ENCODE data around the gene TULP1. TPM values are rescaled to one million over a fixed set of nuclear protein-coding genes. Genes with fewer than 3 reads are reported as not detected.
"Not testable (repeated sequence)": the region's sequence is repeated elsewhere in the genome, so short reads cannot be mapped to it uniquely, and the experiment has no call there.

Gene TULP1
- total and polyA plus RNA-seq, 4 donors: 0.89 to 2.0 (median 1.5) TPM

DNA sequence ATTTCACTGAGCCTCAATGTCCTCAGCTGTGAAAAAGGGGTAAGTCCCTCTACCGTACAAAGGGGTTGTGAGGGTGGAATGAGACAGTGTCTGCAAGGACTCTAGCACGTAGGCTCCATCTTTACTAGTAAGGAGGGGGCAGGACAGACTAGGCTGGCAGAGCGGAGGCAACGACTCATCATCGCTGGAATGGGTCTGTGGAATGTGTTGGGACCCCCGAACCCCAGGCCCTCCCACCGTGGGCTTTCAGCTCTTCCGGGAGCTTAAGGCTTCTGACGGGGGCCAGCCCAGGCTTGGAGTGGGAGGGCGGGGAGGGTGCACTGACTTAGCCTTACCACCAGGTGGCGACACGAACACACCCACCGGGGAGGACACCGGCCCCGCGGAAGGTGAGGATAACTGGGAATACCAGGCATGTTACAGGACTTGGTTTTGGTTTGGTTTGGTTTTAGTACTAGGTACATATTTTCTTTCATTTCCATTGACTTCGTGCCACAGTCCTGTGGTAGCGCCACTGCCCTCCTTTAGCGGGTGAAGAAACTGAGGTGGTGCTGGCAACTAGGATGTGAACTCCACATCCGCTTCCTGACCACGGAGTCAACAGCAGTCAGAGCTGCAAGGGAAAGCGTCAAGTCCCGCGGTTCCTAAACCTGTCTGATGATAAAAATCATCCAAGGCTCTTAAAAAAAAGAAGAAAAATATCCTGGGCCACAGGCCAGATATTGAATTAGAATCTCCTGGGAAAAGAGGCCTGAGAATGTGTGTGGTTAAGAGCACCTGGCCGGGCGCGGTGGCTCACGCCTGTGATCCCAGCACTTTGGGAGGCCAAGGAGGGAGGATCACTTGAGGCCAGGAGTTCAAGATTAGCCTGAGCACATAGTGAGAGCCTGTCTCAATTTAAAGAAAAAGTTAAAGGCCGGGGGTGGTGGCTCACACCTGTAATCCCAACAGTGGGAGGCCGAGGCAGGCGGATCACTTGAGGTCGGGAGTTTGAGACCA lies 10.3 kb upstream of the TULP1 start:
- Histone ChIP-seq H3K4me3 (ENCODE audit: low read depth, low read length) (no peak overlapping the region), H3K36me3 (ENCODE audit: control insufficient read depth, insufficient read depth, low read length) (no peaks in the 10 kb centered on the region), H3K27ac (ENCODE audit: low read depth, low read length) (no peak overlapping the region), H3K9me3 (ENCODE audit: control insufficient read depth, insufficient read depth, low read length) (no peaks in the 10 kb centered on the region), H3K4me1 (ENCODE audit: control insufficient read depth, insufficient read depth, low read length) (peaks cover 7% of the 10 kb centered on the region), H3K27me3 (ENCODE audit: control insufficient read depth, insufficient read depth, low read length) (no peaks in the 10 kb centered on the region)
- 37% methylated on average over 21 of the region's 32 CpGs for whole genome bisulfite sequencing (ENCODE audit: insufficient coverage)
- DNase-seq (ENCODE audit: low read depth in 4 of 6, low spot score in 6 of 6): peak in 4 of 6 donors; percentile 15 to 78 (median 46)

DNA sequence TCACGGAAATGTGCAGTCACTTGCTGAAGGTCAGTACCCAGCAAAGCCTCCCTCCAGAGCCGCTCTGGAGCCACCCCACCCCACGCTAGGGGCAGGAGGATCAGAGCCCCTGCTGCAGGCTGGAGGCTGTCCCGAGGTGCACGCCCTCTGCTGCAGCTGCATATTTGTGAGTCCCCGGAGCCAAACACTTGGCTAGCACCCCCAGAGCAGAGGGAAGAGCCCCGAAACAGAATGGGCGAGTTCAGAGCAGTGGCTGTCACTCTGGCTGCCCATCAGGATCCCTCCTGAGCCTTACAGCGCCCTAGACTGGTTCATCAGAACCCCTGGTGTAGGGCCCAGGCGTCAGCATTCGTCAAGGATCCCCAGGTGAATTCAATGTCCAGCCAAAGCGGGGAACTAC lies 9.5 kb upstream of the TULP1 start:
- H3K4me3 ChIP-seq (ENCODE audit: low read depth, low read length): no peak overlapping the region
- no peaks in the 10 kb centered on the region for H3K27me3 ChIP-seq (ENCODE audit: control insufficient read depth, insufficient read depth, low read length)
- 71% methylated on average over 10 of the region's 12 CpGs for WGBS (ENCODE audit: insufficient coverage)
- H3K4me1 ChIP-seq (ENCODE audit: control insufficient read depth, insufficient read depth, low read length): peaks cover 7% of the 10 kb centered on the region
- H3K36me3 ChIP-seq (ENCODE audit: control insufficient read depth, insufficient read depth, low read length): no peaks in the 10 kb centered on the region
- H3K27ac ChIP-seq (ENCODE audit: low read depth, low read length): no peak overlapping the region
- H3K9me3 ChIP-seq (ENCODE audit: control insufficient read depth, insufficient read depth, low read length): no peaks in the 10 kb centered on the region
- no peak for DNase-seq (ENCODE audit: low read depth in 4 of 6, low spot score in 6 of 6)

GRCh38 chr6:35521235-35521634 lies 8.5 kb upstream of the TULP1 start:
- no peak for DNase-seq (ENCODE audit: low read depth in 4 of 6, low spot score in 6 of 6)
- WGBS (ENCODE audit: insufficient coverage): 51% methylated on average over 3 of the region's 4 CpGs

DNA sequence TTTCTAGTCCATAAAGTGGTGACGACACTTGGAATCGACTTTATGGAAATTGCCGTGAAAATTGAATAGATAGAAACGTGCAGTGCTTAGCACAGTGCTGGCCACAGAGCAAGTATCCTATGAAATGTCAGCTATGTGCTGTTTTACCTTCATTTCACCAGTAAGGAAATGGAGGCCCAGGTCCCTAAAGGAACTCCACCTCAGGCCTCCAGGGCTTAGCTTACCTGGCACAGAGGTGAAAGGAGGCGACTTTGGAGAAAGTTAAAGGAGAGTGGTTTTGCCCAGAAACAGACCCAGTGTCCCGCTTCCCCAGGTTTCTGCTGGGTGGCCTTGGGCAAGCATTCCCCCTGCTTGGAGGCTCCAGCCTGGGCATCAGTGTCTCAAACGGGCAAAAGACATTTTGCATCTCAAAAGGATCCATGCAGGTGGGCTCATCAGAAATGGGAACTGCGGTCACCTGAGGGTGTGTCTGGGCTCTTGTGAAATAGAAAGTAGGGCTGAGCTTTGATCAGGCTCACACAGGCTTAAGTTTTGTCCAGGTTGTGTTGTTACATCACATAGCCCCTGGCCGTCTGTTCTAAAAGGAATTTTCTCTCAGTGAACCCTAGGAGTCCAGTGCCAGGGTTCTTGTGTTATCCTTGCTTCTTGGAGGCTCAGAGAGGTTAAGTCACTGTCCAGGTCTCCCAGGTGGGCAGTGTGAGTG lies 6.8 kb upstream of the TULP1 start:
- Histone ChIP-seq H3K27ac (ENCODE audit: low read depth, low read length) (no peak overlapping the region), H3K9me3 (ENCODE audit: control insufficient read depth, insufficient read depth, low read length) (no peaks in the 10 kb centered on the region), H3K4me3 (ENCODE audit: low read depth, low read length) (no peak overlapping the region), H3K4me1 (ENCODE audit: control insufficient read depth, insufficient read depth, low read length) (peaks cover 7% of the 10 kb centered on the region), H3K36me3 (ENCODE audit: control insufficient read depth, insufficient read depth, low read length) (no peaks in the 10 kb centered on the region), H3K27me3 (ENCODE audit: control insufficient read depth, insufficient read depth, low read length) (no peaks in the 10 kb centered on the region)
- WGBS (ENCODE audit: insufficient coverage): 75% methylated on average over 6 of the region's 9 CpGs
- no peak for DNase-seq (ENCODE audit: low read depth in 4 of 6, low spot score in 6 of 6)

More at GRCh38 chr6:35521235-35521634, 8.5 kb upstream of the TULP1 start:
- Histone ChIP-seq H3K4me3 (ENCODE audit: low read depth, low read length) (no peak overlapping the region), H3K4me1 (ENCODE audit: control insufficient read depth, insufficient read depth, low read length) (peaks cover 7% of the 10 kb centered on the region), H3K27ac (ENCODE audit: low read depth, low read length) (no peak overlapping the region), H3K27me3 (ENCODE audit: control insufficient read depth, insufficient read depth, low read length) (no peaks in the 10 kb centered on the region), H3K9me3 (ENCODE audit: control insufficient read depth, insufficient read depth, low read length) (no peaks in the 10 kb centered on the region), H3K36me3 (ENCODE audit: control insufficient read depth, insufficient read depth, low read length) (no peaks in the 10 kb centered on the region)

DNA sequence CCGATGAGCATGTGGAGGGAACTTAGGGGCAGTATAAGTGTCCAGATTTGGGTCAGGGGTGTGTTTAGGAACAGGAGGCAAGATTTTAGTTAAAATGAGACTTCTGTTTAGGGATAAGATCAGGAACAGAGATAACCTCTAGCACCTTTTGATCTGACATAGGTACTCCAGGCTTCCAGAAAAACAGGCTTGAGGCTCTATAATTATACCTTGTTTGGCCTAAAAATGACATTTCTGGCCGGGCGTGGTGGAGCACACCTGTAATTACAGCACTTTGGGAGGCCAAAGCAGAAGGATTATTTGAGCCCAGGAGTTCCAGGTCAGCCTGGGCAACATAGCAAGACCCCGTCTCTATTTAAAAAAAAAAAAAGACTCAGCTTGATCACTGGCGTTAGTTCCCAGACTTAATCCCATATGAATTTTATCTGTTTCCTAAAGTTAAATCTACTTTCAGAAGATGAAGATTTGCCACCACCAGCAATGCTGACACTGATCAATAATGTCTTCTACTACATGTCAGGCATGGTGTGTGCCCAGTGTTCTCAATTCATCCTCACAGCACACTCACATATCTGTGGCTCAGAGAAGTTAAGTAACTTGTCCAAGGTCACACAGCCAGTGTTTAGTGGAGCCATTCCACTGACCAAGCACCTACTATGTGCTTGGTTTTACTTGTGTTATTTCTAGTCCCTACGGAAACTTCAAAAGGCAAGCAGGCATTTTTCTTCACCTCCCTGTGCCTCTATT lies 6.0 kb upstream of the TULP1 start:
- Histone ChIP-seq H3K4me1 (ENCODE audit: control insufficient read depth, insufficient read depth, low read length) (peaks cover 7% of the 10 kb centered on the region), H3K9me3 (ENCODE audit: control insufficient read depth, insufficient read depth, low read length) (no peaks in the 10 kb centered on the region), H3K36me3 (ENCODE audit: control insufficient read depth, insufficient read depth, low read length) (no peaks in the 10 kb centered on the region), H3K4me3 (ENCODE audit: low read depth, low read length) (no peak overlapping the region), H3K27ac (ENCODE audit: low read depth, low read length) (no peak overlapping the region), H3K27me3 (ENCODE audit: control insufficient read depth, insufficient read depth, low read length) (no peaks in the 10 kb centered on the region)
- WGBS (ENCODE audit: insufficient coverage): 98% methylated on average over 4 of the region's 6 CpGs
- DNase-seq (ENCODE audit: low read depth in 4 of 6, low spot score in 6 of 6): no peak

- not testable (repeated sequence) for H3K4me3 ChIP-seq (ENCODE audit: low read depth, low read length); H3K4me1 ChIP-seq (ENCODE audit: control insufficient read depth, insufficient read depth, low read length); H3K9me3 ChIP-seq (ENCODE audit: control insufficient read depth, insufficient read depth, low read length); H3K27ac ChIP-seq (ENCODE audit: low read depth, low read length); H3K27me3 ChIP-seq (ENCODE audit: control insufficient read depth, insufficient read depth, low read length); H3K36me3 ChIP-seq (ENCODE audit: control insufficient read depth, insufficient read depth, low read length); DNase-seq (ENCODE audit: low read depth in 4 of 6, low spot score in 6 of 6)
- 100% methylated on average over 3 of the region's 7 CpGs for WGBS (ENCODE audit: insufficient coverage)
Observed at GRCh38 chr6:35517978-35518377, 5.3 kb upstream of the TULP1 start.

DNA sequence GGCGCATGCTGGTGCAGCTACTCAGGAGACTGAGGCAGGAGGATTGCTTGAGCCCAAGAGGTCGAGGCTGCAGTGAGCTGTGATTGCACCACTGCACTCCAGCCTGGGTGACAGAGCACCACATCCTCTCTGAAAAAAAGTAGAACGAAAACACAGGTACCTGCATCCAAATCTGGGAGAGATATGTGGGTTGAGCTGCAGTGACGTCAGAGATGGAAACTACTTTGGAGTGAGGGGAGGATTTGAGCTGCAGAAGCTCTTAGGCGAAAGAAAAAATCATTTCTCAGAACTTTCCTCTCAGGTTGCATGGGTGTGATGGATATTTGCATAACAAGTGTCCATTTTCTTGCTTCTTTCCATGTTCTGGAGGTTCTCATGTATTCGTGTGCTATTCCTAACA lies 4.0 kb upstream of the TULP1 start:
- peaks cover 5% of the 10 kb centered on the region for H3K4me1 ChIP-seq (ENCODE audit: control insufficient read depth, insufficient read depth, low read length)
- H3K27ac ChIP-seq (ENCODE audit: low read depth, low read length): no peak overlapping the region
- H3K27me3 ChIP-seq (ENCODE audit: control insufficient read depth, insufficient read depth, low read length): peaks cover 6% of the 10 kb centered on the region
- H3K36me3 ChIP-seq (ENCODE audit: control insufficient read depth, insufficient read depth, low read length): no peaks in the 10 kb centered on the region
- no peak for DNase-seq (ENCODE audit: low read depth in 4 of 6, low spot score in 6 of 6)
- no peak overlapping the region for H3K4me3 ChIP-seq (ENCODE audit: low read depth, low read length)
- 89% methylated on average over 3 of the region's 6 CpGs for WGBS (ENCODE audit: insufficient coverage)
- no peaks in the 10 kb centered on the region for H3K9me3 ChIP-seq (ENCODE audit: control insufficient read depth, insufficient read depth, low read length)

DNA sequence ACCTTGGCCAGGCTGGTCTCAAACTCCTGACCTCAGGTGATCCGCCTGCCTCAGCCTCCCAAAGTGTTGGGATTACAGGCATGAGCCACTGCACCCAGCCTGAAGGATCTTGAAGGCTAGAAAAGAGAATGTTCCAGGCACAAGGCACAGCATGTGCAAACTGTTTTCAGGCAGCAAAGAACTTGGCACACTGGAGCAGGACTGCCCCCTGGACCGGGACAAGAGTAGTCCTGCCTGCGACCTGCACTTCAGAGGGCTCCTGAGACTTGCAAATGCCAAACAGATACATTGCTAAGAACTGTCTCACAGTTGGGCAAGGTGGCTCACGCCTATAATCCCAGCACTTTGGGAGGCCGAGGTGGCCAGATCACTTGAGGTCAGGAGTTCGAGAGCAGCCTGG lies 3.2 kb upstream of the TULP1 start:
- not testable (repeated sequence) for H3K4me1 ChIP-seq (ENCODE audit: control insufficient read depth, insufficient read depth, low read length); H3K9me3 ChIP-seq (ENCODE audit: control insufficient read depth, insufficient read depth, low read length); DNase-seq (ENCODE audit: low read depth in 4 of 6, low spot score in 6 of 6); H3K27ac ChIP-seq (ENCODE audit: low read depth, low read length); H3K4me3 ChIP-seq (ENCODE audit: low read depth, low read length); H3K36me3 ChIP-seq (ENCODE audit: control insufficient read depth, insufficient read depth, low read length)
- WGBS (ENCODE audit: insufficient coverage): 85% methylated on average over 6 of the region's 6 CpGs
- H3K27me3 ChIP-seq (ENCODE audit: control insufficient read depth, insufficient read depth, low read length): peaks cover 14% of the 10 kb centered on the region

DNA sequence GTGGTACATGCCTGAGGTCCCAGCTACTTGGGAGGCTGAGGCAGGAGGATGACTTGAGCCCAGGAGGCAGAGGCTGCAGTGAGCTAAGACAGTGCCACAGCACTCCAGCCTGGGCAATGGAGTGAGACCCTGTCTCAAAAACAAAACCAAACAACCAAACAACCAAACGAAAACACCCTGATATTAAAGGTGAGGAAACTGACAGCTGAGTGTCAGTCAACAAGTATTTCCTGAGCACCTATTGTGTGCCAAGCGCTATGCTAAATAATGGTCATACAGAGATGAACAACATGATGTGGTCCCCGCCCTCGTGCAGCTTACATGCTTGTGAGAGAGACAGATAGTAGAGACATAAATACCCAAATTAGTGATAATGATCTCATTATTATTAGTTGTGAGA lies 1.9 kb upstream of the TULP1 start:
- no CpG with 5 or more reads among the region's 4 CpGs for WGBS (ENCODE audit: insufficient coverage)
- H3K27me3 ChIP-seq (ENCODE audit: control insufficient read depth, insufficient read depth, low read length): peaks cover 17% of the 10 kb centered on the region

More for the DNA sequence above, 1.9 kb upstream of the TULP1 start:
- H3K27ac ChIP-seq (ENCODE audit: low read depth, low read length): no peak overlapping the region
- peaks cover 9% of the 10 kb centered on the region for H3K4me1 ChIP-seq (ENCODE audit: control insufficient read depth, insufficient read depth, low read length)
- DNase-seq (ENCODE audit: low read depth in 4 of 6, low spot score in 6 of 6): no peak
- no peaks in the 10 kb centered on the region for H3K36me3 ChIP-seq (ENCODE audit: control insufficient read depth, insufficient read depth, low read length)
- H3K9me3 ChIP-seq (ENCODE audit: control insufficient read depth, insufficient read depth, low read length): no peaks in the 10 kb centered on the region
- H3K4me3 ChIP-seq (ENCODE audit: low read depth, low read length): no peak overlapping the region
